Activated naive CD4-positive, alpha-beta T cell treated with anti-CD3 and anti-CD28 coated beads, Interleukin-2, amount 50 U/mL, for 24 hours (primary cell): ENCODE results near the gene ACAP2.
A peak's percentile ranks its signal among the peaks of the same experiment; 100 is the strongest.
"Not testable (repeated sequence)": the region's sequence is repeated elsewhere in the genome, so short reads cannot be mapped to it uniquely, and the experiment has no call there.

Source experiments
- H3K27ac Mint-ChIP-seq: one replicate; pipeline ENCODE4 v1.8.0; 2021; ENCODE audit warnings: mild to moderate bottlenecking, mixed read lengths
- H3K27me3 Mint-ChIP-seq: one replicate; pipeline ENCODE4 v1.8.0; 2021; ENCODE audit warnings: mixed read lengths
- H3K36me3 Mint-ChIP-seq: one replicate; pipeline ENCODE4 v1.8.0; 2021; ENCODE audit warnings: mixed read lengths
- H3K4me1 Mint-ChIP-seq: one replicate; pipeline ENCODE4 v1.8.0; 2021; ENCODE audit warnings: mixed read lengths
- H3K4me3 Mint-ChIP-seq: one replicate; pipeline ENCODE4 v1.8.0; 2021; ENCODE audit warnings: mild to moderate bottlenecking, mixed read lengths
- H3K9me3 Mint-ChIP-seq: one replicate; pipeline ENCODE4 v1.8.0; 2021; ENCODE audit warnings: mixed read lengths

Gene ACAP2

GRCh38 chr3:195442573-195443390, at the start of gene ACAP2:
TSS of gene ACAP2 (minus strand) at chr3:195443020. CDS start at chr3:195442847, 173 bp downstream.
- no peaks in the 10 kb centered on the region for H3K27me3 Mint-ChIP-seq
- peaks cover 52% of the 10 kb centered on the region for H3K4me1 Mint-ChIP-seq
- H3K27ac Mint-ChIP-seq: peak within 1 kb of the TSS; percentile 87
- peak within 1 kb of the TSS; percentile 96 for H3K4me3 Mint-ChIP-seq
- H3K9me3 Mint-ChIP-seq: no peaks in the 10 kb centered on the region
- H3K36me3 Mint-ChIP-seq: no peaks in the 10 kb centered on the region

GRCh38 chr3:195475614-195476013, 32.8 kb upstream of the ACAP2 start:
- no peak overlapping the region for H3K4me3 Mint-ChIP-seq
- H3K9me3 Mint-ChIP-seq: no peaks in the 10 kb centered on the region
- H3K27ac Mint-ChIP-seq: no peak overlapping the region
- no peaks in the 10 kb centered on the region for H3K4me1 Mint-ChIP-seq
- H3K36me3 Mint-ChIP-seq: no peaks in the 10 kb centered on the region
- peaks cover 1% of the 10 kb centered on the region for H3K27me3 Mint-ChIP-seq

- H3K4me1 Mint-ChIP-seq, H3K27me3 Mint-ChIP-seq, H3K36me3 Mint-ChIP-seq, H3K4me3 Mint-ChIP-seq, H3K9me3 Mint-ChIP-seq, H3K27ac Mint-ChIP-seq: not testable (repeated sequence)
Measured at GRCh38 chr3:195475116-195475515, 32.3 kb upstream of the ACAP2 start.

GRCh38 chr3:195468841-195469240, 26.0 kb upstream of the ACAP2 start:
- Mint-ChIP-seq H3K36me3 (peaks cover 7% of the 10 kb centered on the region), H3K27ac (no peak overlapping the region), H3K27me3 (no peaks in the 10 kb centered on the region), H3K4me3 (no peak overlapping the region), H3K9me3 (peaks cover 13% of the 10 kb centered on the region), H3K4me1 (peaks cover 10% of the 10 kb centered on the region)

GRCh38 chr3:195468391-195468776, 25.6 kb upstream of the ACAP2 start:
- Mint-ChIP-seq H3K4me1 (peaks cover 10% of the 10 kb centered on the region), H3K27me3 (no peaks in the 10 kb centered on the region), H3K9me3 (peaks cover 13% of the 10 kb centered on the region), H3K27ac (no peak overlapping the region), H3K4me3 (no peak overlapping the region), H3K36me3 (peaks cover 7% of the 10 kb centered on the region)

- Mint-ChIP-seq H3K36me3 (peaks cover 7% of the 10 kb centered on the region), H3K4me3 (peak overlapping the region; percentile 35)
Measured at GRCh38 chr3:195467641-195468390, 25.0 kb upstream of the ACAP2 start.

GRCh38 chr3:195466251-195466650, 23.4 kb upstream of the ACAP2 start:
- H3K4me3 Mint-ChIP-seq: no peak overlapping the region
- H3K27me3 Mint-ChIP-seq: no peaks in the 10 kb centered on the region
- peaks cover 10% of the 10 kb centered on the region for H3K4me1 Mint-ChIP-seq
- H3K36me3 Mint-ChIP-seq: peaks cover 7% of the 10 kb centered on the region
- H3K9me3 Mint-ChIP-seq: peaks cover 13% of the 10 kb centered on the region
- H3K27ac Mint-ChIP-seq: no peak overlapping the region

More at GRCh38 chr3:195467641-195468390, 25.0 kb upstream of the ACAP2 start:
- Mint-ChIP-seq H3K27ac (no peak overlapping the region), H3K27me3 (no peaks in the 10 kb centered on the region), H3K4me1 (peaks cover 10% of the 10 kb centered on the region), H3K9me3 (peaks cover 13% of the 10 kb centered on the region)

GRCh38 chr3:195462922-195463321, 20.1 kb upstream of the ACAP2 start:
- not testable (repeated sequence) for H3K27ac Mint-ChIP-seq, H3K9me3 Mint-ChIP-seq, H3K27me3 Mint-ChIP-seq, H3K4me3 Mint-ChIP-seq, H3K36me3 Mint-ChIP-seq
- H3K4me1 Mint-ChIP-seq: peaks cover 19% of the 10 kb centered on the region

GRCh38 chr3:195462308-195462610, 19.4 kb upstream of the ACAP2 start:
- no peak overlapping the region for H3K4me3 Mint-ChIP-seq
- H3K27me3 Mint-ChIP-seq: no peaks in the 10 kb centered on the region
- H3K9me3 Mint-ChIP-seq: no peaks in the 10 kb centered on the region
- no peaks in the 10 kb centered on the region for H3K36me3 Mint-ChIP-seq
- H3K27ac Mint-ChIP-seq: no peak overlapping the region
- peaks cover 15% of the 10 kb centered on the region for H3K4me1 Mint-ChIP-seq

GRCh38 chr3:195461594-195462307, 18.9 kb upstream of the ACAP2 start:
- Mint-ChIP-seq H3K9me3 (no peaks in the 10 kb centered on the region), H3K4me3 (no peak overlapping the region), H3K4me1 (peaks cover 15% of the 10 kb centered on the region), H3K36me3 (no peaks in the 10 kb centered on the region), H3K27me3 (no peaks in the 10 kb centered on the region), H3K27ac (no peak overlapping the region)

GRCh38 chr3:195460091-195460713, 17.4 kb upstream of the ACAP2 start:
- H3K9me3 Mint-ChIP-seq: no peaks in the 10 kb centered on the region
- no peak overlapping the region for H3K27ac Mint-ChIP-seq
- H3K4me1 Mint-ChIP-seq: peaks cover 26% of the 10 kb centered on the region
- no peaks in the 10 kb centered on the region for H3K27me3 Mint-ChIP-seq
- H3K4me3 Mint-ChIP-seq: no peak overlapping the region
- H3K36me3 Mint-ChIP-seq: no peaks in the 10 kb centered on the region

GRCh38 chr3:195458316-195458717, 15.5 kb upstream of the ACAP2 start:
- H3K4me1 Mint-ChIP-seq: peaks cover 26% of the 10 kb centered on the region
- no peaks in the 10 kb centered on the region for H3K9me3 Mint-ChIP-seq
- peak overlapping the region; percentile 74 for H3K4me3 Mint-ChIP-seq
- H3K27ac Mint-ChIP-seq: peak overlapping the region; percentile 87
- no peaks in the 10 kb centered on the region for H3K27me3 Mint-ChIP-seq
- no peaks in the 10 kb centered on the region for H3K36me3 Mint-ChIP-seq

GRCh38 chr3:195455789-195456188, 13.0 kb upstream of the ACAP2 start:
- H3K27me3 Mint-ChIP-seq: no peaks in the 10 kb centered on the region
- H3K9me3 Mint-ChIP-seq: no peaks in the 10 kb centered on the region
- no peak overlapping the region for H3K4me3 Mint-ChIP-seq
- no peaks in the 10 kb centered on the region for H3K36me3 Mint-ChIP-seq
- H3K27ac Mint-ChIP-seq: no peak overlapping the region
- H3K4me1 Mint-ChIP-seq: peaks cover 26% of the 10 kb centered on the region

GRCh38 chr3:195453236-195453635, 10.4 kb upstream of the ACAP2 start:
- Mint-ChIP-seq H3K4me3 (no peak overlapping the region), H3K4me1 (peaks cover 15% of the 10 kb centered on the region), H3K36me3 (no peaks in the 10 kb centered on the region), H3K27me3 (no peaks in the 10 kb centered on the region), H3K9me3 (no peaks in the 10 kb centered on the region), H3K27ac (no peak overlapping the region)

GRCh38 chr3:195451373-195452015, 8.7 kb upstream of the ACAP2 start:
- Mint-ChIP-seq H3K27ac (no peak overlapping the region), H3K4me3 (no peak overlapping the region), H3K27me3 (no peaks in the 10 kb centered on the region), H3K4me1 (peaks cover 11% of the 10 kb centered on the region), H3K36me3 (no peaks in the 10 kb centered on the region), H3K9me3 (no peaks in the 10 kb centered on the region)
